Muscle of back (tissue), 11 donors: ENCODE results near the gene MED29. TPM values are rescaled to one million over a fixed set of nuclear protein-coding genes. Genes with fewer than 3 reads are reported as not detected.

Experiments used
- DNase-seq, 3 donors: peaks; one replicate each; pipeline versions ENCODE4 v3.0.0 to v3.0.0-alpha.2; 2013
- polyA plus RNA-seq, 10 donors: library from polyadenylated mRNA; unstranded; fragments of 120-200 nt; gene quantifications; one replicate each; pipeline ENCODE4 v1.2.1, GENCODE V29; 2013; ENCODE audit not compliant: insufficient read length in 10 of 10

MED29 gene
- polyA plus RNA-seq, 10 donors: 18.9 to 27.5 (median 24.9) TPM

DNA sequence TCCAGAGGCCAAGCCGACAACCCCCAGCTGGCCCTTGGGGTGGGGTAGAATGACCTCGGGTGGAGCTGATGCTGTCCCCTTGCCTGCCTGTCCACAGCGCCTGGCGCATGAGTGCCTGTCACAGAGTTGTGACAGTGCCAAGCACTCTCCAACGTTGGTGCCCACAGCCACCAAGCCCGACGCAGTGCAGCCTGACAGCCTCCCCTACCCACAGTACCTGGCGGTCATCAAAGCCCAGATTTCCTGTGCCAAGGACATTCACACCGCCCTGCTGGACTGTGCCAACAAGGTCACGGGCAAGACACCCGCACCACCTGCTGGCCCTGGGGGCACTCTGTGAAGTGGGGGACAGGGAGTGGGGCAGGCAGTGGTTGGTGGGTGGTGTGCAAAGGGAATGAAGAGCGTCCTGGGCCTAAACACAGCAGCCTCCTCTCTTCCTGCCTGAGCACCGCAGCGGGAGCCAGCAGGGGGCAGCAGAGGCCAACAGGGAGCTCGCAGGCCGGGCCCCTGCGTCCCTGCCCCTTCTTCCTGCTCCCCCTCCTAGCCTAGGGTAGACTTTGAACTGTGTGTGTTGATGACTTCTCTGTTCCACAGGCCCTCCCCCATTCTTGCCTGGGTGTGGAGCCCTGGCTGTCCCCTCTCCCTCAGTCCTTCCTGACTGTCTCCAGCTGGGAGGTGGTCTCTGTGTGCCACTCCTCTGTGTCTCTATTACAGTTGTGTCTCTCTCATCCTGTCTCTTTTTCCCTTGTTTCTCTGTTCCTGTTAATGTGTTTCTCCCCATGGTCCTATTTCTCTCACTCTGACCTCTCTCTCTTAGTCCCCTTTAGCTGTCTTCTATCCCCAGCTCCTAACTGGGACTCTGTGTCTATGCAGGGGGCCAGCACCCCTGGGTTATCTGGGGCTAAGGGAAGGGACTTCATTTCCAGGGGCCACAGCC lies 6.5 kb downstream of the MED29 start:
- DNase-seq: peak; percentile 78 to 94 (median 90)

DNA sequence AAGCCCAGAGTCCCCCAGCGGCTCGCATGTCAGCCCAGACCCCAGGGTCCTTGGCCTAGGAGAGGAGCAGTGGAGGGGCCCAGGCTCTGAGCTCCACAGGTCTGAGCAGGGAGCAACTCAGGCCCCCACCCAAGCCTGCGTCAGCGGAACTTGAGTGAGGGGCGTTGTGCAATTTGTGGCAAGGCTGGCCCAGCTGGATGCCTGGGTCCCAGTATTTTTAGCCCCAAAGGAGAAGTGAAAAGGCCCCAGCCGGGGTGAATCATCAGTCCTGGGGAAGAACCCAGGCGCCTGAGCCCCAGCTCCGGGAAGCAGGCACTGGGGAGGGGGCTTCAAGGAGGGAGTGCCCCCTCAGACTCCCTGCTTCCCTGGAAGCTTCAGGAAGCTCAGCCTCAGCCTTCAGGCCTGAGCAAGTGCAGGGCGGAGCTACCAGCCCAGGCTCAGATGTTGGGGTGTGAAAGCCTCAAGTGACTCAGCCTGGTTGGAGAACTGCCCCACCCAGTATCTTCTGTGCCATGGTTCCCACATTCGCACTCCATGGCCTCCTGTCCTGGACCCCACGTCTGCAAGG lies 7.2 kb downstream of the MED29 start:
- DNase-seq: peak in 1 of 3 donors; percentile 56

DNA sequence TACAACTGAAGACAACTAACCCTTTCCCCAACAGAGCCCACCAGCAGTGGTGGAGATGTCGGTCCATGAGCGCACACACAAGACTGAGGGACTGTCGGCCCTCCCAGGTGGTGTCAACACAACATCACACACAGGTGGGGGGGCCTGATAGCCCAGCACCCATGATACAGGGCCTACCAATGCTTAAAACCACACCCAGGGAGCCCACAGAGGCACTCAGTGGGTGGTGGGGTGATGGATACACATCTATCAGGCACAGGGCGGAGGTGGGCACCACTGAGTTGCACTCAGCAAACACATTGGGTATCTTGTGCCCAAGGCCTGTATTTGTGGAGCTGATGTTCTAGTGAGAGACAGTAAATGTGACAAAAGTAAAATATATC lies 8.5 kb downstream of the MED29 start:
- no peak for DNase-seq

DNA sequence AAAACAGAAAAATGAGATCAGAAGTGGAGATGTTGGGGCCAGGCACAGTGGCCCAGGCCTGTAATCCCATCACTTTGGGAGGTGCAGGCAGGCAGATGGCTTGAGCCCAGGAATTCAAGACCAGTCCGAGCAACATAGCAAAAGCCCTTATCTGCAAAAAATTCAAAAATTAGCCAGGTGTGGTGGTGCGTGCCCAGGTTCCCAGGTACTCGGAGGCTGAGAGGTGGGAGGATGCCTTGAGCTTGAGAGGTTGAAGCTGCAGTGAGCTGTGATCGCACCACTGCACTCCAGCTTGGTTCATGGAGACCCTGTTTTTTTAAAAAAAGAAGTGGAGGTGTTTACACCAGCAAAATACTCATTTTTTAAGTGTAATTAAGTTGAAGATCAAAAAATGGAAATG lies 8.9 kb downstream of the MED29 start:
- DNase-seq: no peak

DNA sequence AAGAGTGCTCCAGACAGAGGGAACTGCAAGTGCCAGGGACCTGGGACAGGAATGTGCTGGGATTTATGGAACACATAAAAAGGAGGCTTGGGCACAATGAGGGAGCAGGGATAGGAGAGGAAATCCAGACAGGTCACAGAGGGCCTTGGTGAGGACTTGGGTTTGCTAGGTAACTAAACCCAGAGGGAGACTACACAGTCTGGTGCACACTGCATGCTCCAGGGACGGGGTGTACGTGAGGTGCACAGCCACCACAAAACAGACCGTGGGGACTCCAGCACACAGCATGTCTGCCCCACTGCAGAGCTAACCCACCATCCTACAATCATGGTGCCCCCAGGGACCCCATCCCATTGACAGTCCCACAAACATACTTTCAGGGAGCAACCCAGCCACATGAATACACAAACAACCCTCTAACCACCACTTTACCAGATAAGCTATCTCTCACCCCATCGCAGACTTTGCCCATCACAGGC lies 9.9 kb downstream of the MED29 start:
- no peak for DNase-seq

DNA sequence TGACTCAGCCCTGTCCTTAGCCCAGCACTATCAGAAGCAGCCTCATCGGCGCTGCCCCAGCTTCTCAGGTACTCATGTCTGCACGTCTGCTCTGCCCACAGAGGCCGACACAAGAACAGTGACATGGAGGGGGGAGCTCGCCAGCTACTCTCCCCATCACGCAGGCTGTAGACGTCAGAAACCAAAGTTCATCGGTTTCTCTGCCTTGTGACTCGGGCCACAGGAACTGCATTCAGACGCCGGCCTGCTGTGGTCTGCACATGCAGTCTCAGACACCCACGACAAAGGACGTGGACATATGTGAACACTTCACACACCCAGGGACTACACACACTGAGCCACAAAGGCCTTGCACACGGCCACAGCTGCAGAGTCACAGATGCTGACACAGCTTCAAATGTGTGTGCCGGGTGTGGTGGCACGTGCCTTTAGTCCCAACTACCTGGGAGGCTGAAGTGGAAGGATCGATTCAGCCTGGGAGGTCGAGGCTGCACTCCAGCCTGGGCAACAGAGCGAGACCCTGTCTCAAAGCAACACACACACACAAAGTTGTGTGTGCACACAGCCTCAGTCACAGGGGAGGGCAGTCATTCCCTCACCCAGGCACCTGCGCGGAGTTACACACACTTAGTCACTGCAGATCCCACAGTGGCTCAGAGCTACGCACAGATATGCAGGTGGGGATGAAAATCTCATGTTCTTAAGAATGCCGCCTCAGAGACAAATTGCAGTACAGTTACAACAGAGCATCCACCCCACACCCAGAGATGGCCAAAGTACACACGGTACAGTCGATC lies 10.6 kb downstream of the MED29 start:
- DNase-seq: peak in 1 of 3 donors; percentile 57

DNA sequence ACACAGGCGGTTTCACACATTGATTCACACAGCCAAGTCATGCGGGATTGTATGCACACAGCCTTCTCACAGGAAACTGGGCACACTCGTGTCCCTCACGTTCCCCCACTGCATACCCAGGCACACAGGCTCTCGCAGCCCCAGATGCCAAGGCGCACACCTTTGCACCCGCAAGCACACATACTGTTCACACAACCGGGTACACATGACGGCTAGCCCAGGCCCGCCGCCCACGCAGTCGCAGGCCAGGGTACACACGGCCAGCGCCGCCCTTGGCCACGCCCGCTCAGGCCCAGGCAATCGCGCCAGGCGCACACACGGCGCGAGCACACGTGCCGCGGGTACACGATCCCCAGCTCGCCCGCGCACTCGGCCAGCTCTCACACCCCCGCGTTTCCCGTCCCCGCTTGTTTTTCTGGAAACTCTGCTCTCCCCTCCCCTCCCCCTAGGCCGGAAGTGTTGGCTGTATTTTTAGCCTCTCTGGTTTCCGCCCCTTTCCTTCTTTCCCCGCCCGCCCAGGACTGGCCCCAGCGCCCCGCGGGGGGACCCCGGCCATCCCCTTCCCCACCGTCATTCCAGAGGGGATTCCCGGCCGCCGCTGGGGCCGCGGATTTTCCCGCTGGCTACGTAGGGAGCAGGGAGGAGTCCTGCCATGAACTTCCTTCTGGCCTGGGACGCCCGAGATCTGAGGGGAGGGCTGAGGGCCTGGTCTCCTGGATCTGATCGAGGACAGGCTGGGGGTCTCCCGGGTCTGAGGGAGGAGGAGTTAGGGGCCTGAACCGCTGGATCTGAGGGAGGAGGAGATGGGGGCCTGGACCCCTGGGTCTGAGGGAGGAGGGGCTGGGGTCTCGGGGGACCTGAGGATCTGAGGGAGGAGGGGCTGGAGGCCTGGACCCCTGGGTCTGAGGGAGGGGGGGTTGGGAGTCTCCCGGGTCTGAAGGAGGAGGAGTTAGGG lies 11.4 kb downstream of the MED29 start:
- peak; percentile 92 to 96 (median 93) for DNase-seq

DNA sequence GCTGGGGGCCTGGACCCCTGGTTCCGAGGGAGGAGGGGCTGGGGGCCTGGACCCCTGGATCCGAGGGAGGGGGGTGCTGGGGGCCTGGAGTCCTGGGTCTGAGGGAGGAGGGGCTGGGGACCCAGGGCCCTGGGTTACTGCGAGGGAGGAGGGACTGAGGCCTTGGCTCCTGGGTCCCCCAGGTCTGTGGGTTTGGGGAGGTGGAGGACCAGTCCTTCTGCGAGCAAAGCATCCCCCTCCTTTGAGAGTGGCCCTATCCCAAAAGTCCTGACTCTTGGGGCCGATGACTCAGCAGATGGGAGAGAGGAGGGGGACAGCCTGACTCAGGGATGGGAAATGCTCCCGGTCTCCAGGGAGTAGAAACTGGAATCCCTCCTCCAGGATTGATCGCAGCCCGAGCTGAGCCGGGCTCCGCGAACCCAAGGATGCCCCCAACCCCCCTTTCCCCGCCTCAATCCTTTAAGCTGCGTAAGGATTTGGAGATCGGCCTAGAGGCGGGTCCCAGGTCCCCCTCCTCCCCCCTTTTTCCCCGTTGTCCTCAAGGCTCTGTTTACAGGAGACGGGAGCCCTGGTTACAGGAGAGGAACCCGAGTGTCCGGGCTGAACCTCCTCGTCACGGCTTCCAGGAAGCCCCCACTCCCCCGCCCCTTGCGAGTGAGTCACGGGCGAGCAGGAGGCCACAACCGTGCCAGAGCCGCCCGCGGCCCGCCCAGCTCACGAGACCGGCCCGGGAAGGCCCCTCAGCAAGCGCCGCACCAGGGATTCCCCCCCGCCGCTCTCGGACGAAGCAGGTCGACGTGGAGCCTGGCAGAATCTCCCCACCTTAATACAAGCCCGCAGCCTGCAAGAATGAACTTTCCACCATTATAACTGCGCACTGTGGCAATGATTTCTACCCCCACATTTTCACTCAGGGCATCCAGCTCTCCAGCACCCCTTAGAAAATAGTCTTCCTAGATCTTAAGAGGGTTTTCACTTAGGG lies 12.4 kb downstream of the MED29 start:
- DNase-seq: peak; percentile 97 to 99 (median 99)

DNA sequence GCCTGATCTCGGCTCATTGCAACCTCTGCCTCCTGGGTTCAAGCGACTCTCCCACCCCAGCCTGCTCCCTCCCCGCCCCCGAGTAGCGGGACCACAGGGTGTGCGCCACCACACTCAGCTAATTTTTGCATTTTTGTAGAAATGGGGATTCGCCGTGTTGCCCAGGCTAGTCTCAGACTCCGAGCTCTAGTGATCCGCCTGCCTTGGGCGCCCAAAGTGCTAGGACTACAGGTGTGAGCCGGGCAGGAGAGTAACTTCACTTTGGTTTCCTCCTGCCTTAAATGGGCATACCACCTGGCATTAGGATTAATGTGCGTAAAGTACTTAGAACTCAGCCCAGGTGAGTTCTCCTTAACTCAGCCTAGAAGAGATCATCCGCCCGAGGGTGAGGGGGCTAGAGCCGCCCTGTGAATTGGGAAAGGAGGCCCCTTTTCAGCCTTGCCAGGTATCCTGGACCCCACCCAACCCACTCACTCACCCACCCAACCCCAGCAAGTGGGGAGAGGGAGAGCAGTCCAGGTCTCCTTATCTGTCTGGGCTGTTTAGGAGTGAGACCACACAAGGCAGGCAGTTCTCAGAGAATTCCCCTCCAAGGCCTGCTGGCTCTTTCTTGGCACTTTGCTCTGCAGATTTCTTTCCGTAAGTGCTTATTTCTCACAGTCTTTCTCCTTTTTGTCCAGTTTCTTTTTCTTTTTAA lies 14.2 kb downstream of the MED29 start:
- DNase-seq: peak in 1 of 3 donors; percentile 50

DNA sequence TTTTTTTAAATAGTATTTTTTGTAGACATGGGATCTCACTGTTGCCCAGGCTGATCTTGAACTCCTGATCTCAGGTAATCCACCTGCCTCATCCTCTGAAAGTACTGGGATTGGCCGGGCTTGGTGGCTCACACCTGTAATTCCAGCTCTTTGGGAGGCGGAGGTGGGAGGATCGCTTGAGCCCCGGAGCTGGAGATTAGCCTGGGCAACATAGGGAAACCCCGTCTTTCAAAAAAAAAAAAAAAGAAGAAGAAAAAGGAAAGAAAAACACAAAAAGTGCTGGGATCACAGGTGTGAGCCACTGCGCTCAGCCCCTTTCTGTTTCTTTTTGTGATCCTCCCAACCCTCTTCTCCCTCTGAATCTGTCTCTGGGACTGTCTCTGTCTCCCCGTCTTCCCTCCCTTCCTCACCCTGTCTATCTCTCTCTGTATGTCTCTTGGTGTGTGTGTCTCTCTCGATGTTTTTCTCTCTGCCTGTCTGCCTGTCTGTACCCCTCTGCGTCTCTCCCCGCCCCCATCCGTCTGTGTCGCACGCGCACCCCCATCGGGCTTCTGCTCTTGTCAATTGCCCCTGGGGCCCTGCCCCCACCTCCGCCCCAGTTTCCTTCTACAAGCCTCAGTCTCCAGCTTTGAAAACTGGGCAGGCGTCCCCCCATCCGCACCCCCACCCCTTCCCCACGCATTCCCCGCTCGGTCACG lies 14.9 kb downstream of the MED29 start:
- DNase-seq: no peak

DNA sequence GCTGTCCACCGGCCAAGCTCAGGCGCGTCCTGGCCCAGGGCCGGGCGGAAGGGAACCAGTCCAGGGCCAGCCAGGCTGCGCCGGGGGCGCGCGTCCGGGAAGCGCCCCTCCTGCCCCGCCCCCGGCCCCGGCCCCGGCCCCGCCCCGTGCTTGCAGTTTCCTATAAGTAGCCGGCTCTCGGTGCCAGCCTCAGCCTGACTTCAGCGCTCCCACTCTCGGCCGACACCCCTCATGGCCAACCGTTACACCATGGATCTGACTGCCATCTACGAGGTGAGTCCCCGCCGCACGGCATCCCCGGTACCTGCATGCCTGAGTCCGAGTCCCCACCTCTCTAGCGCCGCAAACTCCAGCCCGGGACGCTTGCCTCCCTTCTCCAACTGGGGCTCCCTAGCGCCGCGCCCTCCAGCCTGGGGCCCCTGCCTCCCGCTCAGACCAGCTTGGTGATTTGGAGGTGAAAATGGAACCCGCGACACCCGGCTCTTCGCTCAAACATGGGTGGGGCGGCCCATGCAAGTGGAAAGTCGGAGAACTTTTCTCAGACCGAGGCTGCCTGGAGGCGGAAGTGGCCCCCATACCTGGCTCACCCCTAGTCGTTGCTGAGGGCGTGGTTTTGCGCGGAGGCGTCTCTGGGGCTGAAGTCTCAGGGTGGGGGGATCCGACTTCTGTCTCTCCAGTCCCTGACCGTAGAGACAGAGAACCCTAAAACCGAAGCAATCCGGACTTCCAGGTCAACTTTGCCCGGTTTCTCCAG lies 15.7 kb downstream of the MED29 start, which contains the start of gene ZFP36:
Gene ZFP36, plus strand, starts transcription at position 192 of the 754 bp plus-strand sequence. Its CDS starts 58 bp downstream, at position 250.
- peak in 2 of 3 donors; percentile 89 to 91 for DNase-seq

DNA sequence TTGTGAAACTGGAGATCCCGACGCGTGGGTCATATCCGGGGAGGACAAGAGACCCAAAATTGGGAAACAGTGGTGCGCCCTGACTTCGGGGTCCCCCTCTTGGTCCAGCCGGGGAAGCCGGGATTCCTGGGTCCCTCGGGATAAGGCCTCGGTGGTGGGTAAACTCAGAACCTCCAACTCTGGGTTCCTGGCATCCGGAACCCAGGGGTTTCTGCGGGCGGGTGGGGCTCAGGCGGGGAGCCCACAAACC lies 16.2 kb downstream of the MED29 start:
- DNase-seq: no peak

DNA sequence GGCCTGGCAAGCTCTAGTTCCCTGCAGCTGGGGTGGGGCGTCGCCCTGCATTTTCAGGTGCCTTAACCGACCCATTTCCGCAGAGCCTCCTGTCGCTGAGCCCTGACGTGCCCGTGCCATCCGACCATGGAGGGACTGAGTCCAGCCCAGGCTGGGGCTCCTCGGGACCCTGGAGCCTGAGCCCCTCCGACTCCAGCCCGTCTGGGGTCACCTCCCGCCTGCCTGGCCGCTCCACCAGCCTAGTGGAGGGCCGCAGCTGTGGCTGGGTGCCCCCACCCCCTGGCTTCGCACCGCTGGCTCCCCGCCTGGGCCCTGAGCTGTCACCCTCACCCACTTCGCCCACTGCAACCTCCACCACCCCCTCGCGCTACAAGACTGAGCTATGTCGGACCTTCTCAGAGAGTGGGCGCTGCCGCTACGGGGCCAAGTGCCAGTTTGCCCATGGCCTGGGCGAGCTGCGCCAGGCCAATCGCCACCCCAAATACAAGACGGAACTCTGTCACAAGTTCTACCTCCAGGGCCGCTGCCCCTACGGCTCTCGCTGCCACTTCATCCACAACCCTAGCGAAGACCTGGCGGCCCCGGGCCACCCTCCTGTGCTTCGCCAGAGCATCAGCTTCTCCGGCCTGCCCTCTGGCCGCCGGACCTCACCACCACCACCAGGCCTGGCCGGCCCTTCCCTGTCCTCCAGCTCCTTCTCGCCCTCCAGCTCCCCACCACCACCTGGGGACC lies 16.6 kb downstream of the MED29 start:
- no peak for DNase-seq

DNA sequence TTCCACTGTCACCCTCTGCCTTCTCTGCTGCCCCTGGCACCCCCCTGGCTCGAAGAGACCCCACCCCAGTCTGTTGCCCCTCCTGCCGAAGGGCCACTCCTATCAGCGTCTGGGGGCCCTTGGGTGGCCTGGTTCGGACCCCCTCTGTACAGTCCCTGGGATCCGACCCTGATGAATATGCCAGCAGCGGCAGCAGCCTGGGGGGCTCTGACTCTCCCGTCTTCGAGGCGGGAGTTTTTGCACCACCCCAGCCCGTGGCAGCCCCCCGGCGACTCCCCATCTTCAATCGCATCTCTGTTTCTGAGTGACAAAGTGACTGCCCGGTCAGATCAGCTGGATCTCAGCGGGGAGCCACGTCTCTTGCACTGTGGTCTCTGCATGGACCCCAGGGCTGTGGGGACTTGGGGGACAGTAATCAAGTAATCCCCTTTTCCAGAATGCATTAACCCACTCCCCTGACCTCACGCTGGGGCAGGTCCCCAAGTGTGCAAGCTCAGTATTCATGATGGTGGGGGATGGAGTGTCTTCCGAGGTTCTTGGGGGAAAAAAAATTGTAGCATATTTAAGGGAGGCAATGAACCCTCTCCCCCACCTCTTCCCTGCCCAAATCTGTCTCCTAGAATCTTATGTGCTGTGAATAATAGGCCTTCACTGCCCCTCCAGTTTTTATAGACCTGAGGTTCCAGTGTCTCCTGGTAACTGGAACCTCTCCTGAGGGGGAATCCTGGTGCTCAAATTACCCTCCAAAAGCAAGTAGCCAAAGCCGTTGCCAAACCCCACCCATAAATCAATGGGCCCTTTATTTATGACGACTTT lies 17.4 kb downstream of the MED29 start:
- DNase-seq: peak in 1 of 3 donors; percentile 62

DNA sequence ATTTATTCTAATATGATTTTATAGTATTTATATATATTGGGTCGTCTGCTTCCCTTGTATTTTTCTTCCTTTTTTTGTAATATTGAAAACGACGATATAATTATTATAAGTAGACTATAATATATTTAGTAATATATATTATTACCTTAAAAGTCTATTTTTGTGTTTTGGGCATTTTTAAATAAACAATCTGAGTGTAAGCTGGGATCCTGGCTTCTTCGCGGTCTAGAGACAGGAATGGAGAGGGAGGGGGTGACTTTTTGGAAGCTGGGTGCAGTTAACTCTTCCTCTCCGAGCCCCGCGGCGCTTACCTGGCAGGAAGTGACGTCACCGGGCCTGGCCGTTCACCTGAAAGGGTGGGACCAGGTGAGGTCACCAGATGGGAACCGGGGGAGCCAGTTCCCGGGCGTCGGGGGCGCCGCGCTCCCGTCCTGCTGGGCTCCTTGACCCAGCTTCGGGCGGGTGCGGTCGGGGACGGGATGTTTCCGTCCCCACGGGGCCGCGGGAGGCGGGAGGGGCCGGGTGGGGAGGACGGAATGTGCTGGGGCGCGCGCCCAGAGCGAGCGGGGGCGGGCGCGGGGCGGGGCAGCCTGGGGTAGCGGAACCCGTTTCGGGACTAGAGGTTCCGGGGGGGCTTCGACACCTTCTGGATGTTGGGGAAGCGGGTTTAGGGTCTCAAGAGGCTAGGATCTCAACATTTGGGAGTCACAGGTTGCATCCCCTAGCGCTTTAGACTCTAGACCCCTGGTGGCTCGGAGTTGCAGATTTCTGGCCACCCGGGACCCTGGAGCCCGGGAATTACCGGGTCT lies 18.2 kb downstream of the MED29 start:
- DNase-seq: peak in 2 of 3 donors; percentile 87 to 91
